Measurements from ENCODE around the gene SNX5. TPM values are rescaled to one million over a fixed set of nuclear protein-coding genes. Genes with fewer than 3 reads are reported as not detected.

Gene SNX5
- total RNA-seq = 100 to 1,000 TPM in 1 of 2 donors, 10 to 100 TPM in 1; 69.9 to 145 TPM

GRCh38 chr20:17968366-17969277 is at the start of gene SNX5, which contains the start of gene MGME1:
Gene SNX5, minus strand, starts transcription at chr20:17968794. Its CDS starts 369 bp downstream, at chr20:17968425.
Gene MGME1, plus strand, starts transcription at chr20:17969018. Its CDS starts 842 bp downstream, at chr20:17969860.

Small RNA genes lying within 50 kb of the gene (small RNA-seq; reads per million reads assigned to genes)
- gene RNU6-192P = 0 to 0.21 reads per million in 2 donors
- gene SNORD17 = 870 to 1,251 reads per million in 2 donors

Other genes with a start within 250 kb of the SNX5 start
- gene MGME1, start 224 bp upstream of the SNX5 start, total RNA-seq = 10 to 100 TPM; 14.1 to 26.6 TPM
- not detected for gene OVOL2, start 89.1 kb upstream of the SNX5 start, total RNA-seq
- gene KAT14, start 169.1 kb upstream of the SNX5 start, total RNA-seq = 10 to 100 TPM; 18.9 to 19.0 TPM
- gene PET117, start 169.1 kb upstream of the SNX5 start, total RNA-seq = 10 to 100 TPM; 11.4 to 15.7 TPM

All from melanocyte of skin (primary cell).